ENCODE results near the gene CDC42EP4.

The CDC42EP4 gene

GRCh38 chr17:73279704-73280103 is 32.1 kb downstream of the CDC42EP4 start:
- no peak for DNase-seq (ENCODE audit: extremely low read depth, low read depth)
- TF ChIP-seq CTCF (IDR thresholded peaks at IDR 0.05; ENCODE audit: low read depth, low read length), result no peak

- no peak for TF ChIP-seq CTCF (IDR thresholded peaks at IDR 0.05; ENCODE audit: low read depth, low read length)
- no peak for DNase-seq (ENCODE audit: extremely low read depth, low read depth)
These were observed 33.0 kb downstream of the CDC42EP4 start for GRCh38 chr17:73278465-73279453.

- DNase-seq (ENCODE audit: extremely low read depth, low read depth), result no peak
- TF ChIP-seq CTCF (IDR thresholded peaks at IDR 0.05; ENCODE audit: low read depth, low read length), result no peak
These were observed 33.7 kb downstream of the CDC42EP4 start for GRCh38 chr17:73278049-73278464.

- DNase-seq (ENCODE audit: extremely low read depth, low read depth), result no peak
- no peak for TF ChIP-seq CTCF (IDR thresholded peaks at IDR 0.05; ENCODE audit: low read depth, low read length)
These were observed 37.3 kb downstream of the CDC42EP4 start for GRCh38 chr17:73274490-73274889.

- no peak for TF ChIP-seq CTCF (IDR thresholded peaks at IDR 0.05; ENCODE audit: low read depth, low read length)
- DNase-seq (ENCODE audit: extremely low read depth, low read depth), result no peak
These were observed 38.9 kb downstream of the CDC42EP4 start for GRCh38 chr17:73272906-73273218.

GRCh38 chr17:73271072-73271471 is 40.7 kb downstream of the CDC42EP4 start:
- DNase-seq (ENCODE audit: extremely low read depth, low read depth), result no peak
- no peak for TF ChIP-seq CTCF (IDR thresholded peaks at IDR 0.05; ENCODE audit: low read depth, low read length)

GRCh38 chr17:73269791-73270190 is 42.0 kb downstream of the CDC42EP4 start:
- TF ChIP-seq CTCF (IDR thresholded peaks at IDR 0.05; ENCODE audit: low read depth, low read length), result no peak

More at GRCh38 chr17:73269791-73270190, 42.0 kb downstream of the CDC42EP4 start:
- no peak for DNase-seq (ENCODE audit: extremely low read depth, low read depth)

Measured in AG09319 (cell line).